NCI-H1092 treated with DMSO at 0.1 percent for 48 hours (cell line): Measurements from ENCODE around the gene SOST.

Experiments
- DNase-seq: peaks from one replicate; lab custom pipeline; 2025; lab: John Stamatoyannopoulos, UW

The SOST gene

DNA sequence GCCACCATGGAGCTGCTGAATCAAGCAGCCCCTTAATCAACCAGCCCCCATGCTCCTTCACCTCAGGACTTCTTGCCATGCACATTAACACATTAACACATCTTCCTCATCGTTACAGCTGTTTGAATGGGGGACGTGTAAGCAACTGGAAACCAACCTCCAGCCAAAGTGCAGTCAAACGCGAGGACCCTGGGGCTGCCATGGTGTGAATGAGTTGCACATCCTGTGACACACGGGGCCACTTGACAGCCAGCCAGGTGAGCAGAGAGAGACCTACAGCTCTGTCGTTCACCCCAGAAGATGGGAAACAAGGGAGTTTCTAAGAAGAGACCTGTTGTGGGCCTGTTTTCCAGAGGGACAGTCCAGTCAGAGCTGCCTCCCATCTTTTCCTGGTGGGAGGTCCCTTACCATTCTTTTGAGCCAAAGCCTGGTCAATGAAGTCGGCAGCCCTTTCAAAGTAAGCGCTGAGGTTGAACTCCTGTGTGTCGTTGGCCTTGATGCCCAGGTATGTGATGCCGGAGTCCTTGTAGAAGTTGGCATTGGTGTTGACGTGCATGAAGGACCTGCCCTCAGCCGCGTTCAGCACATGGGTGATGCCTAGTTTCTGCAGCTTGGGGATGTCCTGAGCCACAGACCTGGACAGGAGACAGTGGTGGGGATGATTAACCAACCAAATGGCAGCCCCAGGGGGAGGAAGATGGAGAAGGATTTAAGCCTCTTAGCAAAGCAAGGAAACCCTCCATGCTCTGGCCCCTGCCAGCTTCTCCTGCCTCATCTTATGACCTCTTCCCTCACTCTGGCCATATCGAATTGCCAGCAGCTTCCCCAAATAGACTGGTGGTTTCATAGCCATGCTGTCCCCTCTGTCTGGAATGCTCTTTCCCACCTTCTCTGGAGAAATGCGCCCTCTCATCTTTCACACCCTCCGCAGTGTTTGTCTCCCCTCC lies 16.0 kb upstream of the SOST start:
- no peak for DNase-seq

DNA sequence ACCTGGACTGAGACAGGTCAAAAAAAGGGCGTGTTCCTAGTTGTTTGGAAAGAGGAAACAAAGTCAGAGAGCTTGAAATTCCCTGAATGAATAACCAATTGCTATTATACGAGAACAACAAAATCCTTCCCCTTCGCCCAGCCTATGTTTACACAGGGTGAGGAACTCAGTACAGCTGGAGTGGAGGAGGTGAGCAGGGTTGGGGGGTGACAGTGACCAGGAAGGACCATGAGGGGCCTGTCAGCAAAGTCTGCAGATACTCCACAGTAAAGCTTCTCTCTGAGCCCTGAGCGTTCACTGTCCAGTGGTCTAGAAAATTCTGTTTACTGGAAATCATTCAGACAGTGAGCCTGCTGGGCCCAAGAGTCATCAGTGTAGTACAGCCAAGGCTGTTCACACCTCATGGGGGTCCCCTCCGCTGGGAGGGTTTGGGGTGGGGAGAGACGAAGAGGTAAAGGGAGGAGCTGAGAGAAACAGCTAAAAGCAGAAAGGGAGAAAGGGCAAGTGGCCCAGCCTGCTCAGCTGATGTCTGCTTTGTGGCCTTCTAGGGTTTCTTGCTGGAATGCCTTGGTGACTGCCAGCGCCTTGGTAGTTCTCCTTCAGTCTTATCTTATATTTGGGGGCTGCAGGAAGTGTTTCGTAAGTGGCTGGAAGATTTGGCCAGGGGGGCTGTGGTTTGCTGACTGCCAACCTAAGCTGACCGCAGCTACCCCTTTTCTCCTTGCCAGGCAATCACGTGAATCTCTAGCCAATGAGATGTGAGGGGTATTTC lies 14.5 kb upstream of the SOST start:
- no peak for DNase-seq

DNA sequence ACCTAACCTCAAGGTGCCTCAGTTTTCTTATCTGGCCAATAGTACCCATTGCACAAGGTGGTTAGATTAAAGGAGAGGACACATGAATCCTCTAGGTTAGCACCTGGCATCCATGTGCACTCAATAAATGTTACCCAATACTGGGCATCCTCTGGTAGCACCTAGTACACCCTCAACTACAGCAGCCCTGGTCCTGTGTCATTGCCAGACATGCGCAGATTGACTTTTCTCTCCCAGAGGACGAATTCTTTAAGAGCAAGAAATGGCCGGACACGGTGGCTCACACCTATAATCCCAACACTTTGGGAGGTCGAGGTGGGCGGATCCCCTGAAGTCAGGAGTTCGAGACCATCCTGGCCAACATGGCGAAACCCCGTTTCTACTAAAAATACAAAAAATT lies 12.9 kb upstream of the SOST start:
- no peak for DNase-seq

DNA sequence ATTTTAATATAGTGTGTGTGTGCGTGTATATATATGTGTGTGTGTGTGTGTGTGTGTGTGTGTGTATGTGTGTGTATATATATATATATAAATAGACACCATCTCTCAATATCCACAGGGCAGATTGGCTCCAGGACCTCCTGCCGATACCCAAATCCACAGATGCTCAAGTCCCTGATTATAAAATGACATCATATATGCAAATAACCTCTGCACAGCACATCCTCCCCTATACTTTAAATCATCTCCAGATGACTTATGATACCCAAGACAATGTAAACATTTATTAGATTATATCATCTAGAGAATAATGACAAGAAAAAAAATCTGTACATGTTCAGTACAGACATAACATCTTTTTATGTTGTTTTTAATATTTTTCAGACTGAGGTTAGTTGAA lies 12.4 kb upstream of the SOST start:
- no peak for DNase-seq

DNA sequence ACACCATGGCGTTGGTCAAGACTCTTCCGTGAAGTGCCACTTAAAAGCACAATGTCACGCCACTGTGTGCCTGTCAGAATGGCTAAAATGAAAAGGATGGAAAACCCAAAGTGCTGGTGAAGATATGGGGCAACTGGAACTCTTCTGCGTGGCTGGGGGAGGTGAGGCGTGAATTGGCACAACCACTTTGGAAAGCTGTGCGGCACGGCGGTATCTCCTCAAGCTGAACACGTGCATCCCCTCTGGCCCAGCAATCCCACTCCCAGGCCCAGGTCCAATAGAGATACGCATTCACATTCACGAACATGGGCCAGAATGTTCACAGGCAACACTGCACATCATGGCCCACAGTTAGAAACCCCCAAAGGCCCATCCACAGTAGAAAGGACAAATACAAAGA lies 11.3 kb upstream of the SOST start:
- no peak for DNase-seq

DNA sequence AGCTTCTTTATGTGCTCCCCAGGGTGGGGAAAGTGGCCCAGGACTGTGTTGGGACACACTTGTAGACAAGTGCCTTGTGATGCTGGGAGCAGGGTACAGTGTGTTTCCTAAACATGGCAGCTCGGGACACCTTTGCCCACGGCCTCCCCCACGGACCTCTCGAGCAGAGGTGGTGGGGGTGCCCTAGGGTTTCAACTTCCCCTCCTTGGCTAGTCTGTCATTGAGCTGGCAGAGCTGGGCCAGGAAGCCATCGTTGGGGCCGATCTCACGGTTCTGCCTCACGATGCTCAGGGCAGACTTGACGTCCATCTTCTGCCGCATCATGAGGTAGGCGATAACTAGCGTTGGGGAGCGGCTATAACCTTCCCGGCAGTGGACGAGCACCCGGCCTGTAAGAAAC lies 10.8 kb upstream of the SOST start:
- DNase-seq, result no peak

DNA sequence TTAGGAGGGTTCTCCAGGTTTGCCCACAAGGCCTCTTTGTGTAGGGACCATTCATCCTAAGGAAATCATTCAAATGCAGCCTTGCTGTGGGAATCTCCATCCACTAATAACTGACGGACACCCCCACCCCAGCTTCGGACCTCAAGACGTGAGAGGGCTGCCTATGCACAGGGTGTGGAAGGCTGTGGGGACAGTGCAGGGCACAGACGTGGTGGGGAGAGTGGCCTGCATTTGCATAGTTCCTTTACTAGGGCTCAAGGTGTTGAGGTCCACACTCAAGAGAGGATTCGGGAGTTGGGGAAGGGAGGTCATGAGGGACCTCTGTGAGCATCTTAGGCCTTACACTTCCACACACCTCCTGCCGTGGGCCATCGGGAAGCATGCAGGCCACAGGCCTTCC lies 10.4 kb upstream of the SOST start:
- no peak for DNase-seq

DNA sequence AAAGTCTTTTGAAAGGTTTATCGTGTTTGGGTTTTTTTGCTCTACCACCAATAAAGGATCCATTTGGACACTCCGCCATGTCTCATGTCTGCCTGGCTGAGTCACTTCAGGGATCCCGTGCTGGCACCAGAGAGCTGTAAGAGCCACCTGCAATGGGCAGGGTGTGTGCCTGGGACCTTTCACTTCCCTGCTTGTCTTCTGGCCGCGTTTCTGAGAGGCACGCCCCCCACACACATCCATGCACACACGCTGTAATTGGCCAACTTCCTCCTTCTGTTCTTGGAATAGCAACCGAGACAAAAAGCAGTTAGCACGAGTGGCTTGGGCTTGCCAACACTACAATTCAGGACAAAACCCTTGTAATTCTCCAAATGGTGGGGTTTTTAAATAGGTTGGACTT lies 9.8 kb upstream of the SOST start:
- no peak for DNase-seq

DNA sequence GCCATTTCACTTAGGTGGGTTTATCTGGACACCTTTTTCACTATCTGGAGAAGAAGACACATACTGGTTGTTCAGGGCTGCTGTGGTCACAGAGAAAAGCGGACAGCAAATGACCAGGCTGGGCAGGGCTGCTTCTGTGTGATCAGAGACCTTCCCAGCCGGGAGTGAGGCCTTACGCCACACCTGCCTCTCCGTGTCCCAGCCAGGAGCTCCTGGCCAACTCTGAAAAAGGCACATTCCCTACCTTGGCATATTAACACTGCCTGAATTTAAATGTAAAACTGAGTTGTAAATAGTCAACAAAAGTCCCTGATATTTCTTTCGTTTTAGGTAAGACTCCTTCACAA lies 9.1 kb upstream of the SOST start:
- no peak for DNase-seq

DNA sequence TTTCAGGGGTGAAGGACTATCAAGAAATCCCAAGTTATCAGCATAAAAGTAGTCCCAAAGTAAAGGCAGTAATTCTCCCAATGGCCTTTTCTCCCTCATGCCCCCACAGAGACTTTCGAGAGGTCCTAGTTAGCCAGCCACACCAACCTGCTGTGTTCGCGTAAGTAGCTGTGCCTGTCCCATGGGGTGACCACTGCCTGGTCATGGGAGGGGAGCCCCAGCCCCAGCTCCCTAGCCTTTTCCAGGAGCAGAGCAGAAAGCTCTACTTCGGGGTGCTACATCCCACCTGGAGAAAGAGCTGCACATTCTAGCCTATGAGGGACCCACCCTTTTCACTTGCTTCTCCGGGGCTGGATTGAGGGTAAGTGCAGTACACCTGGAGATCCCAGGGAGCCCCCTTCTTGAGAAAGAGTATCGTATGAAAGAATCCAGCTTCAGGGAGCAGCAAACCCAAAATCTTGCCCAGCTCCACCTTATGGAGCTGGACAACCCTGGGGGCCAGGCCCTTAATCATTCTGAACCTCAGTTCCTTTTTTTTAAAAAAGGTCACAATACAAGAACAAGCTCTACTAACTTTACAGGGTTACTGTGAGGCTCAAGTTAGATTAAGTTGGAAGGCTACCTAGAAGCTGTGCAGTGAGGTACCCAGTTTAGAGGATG lies 8.6 kb upstream of the SOST start:
- no peak for DNase-seq

DNA sequence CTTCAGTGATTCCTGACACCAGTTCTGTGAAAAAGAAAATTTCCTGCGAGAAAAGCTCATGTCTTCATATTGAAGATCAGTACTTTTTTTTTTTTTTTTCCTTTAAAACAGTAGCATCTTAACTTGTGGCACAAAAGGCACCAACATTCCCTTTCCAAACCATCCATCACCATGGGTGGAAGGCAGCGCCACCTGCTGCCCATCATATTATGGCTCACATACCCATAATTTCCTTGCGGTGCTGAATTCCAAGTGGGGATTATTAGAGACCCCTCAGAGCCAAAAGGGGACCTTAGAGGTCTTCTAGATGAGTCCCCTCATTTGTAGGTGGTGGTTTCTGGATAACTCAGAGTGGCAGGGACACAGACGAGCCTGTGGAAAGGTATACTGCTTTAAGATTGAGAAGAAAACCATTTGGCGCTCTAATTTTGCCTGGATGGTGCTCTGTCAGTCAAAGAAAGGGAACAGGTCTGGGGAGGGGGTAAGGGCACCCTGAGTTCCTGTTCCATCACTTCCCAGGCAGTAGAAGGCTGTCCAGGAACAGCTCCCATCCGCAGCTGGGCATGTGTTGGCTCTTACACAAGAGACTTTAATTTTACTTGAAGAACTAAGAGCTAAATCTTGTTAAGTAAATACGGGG lies 7.9 kb upstream of the SOST start:
- peak; percentile 17 for DNase-seq

DNA sequence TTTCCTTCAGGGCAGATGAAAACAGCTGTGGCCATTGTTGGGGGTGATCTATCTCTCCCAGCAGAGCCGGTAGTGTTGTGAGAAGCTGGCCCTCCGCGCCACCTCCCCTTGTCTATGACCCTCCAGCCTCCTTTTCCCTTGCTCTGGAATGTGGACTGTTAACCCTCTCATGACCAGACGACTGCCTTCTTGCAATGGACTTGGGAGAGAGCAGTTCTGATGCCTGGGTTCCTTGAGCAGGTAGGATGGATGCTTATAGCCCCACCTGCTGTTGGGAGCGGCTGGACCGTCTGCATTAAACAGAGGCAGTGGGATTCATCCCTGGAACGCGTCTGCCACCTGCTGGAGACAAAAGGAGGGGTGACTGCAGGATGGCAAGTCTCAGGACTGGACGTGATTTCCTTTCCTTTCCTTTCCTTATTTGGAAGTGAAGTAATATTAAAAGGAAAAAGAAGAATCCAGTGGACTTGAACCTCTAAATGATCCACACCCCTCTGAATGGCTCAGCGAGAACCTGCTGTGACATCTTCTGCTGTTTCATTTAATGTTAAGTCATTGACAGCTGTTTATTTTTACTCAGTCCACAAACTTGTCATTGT lies 1.8 kb upstream of the SOST start:
- peak; percentile 84 for DNase-seq

DNA sequence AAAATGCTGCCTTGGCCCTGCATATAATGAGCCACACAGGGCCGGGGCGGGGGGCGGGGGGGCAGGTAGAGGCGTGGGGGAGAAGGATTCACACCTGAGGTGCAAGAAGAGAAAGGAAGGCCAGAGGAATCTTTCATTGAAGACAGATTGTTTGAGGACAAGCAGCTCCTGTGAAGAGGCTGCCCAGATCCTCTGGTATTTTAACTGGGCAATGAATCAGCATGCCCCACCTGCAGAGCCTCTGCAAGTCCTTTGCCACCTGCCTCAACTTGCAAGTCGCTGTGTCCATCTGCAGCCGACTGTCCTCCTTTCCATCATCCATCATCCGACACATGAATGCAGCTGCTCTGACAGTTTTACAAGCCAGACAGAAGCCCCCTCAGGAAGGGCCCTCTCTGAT lies 1.2 kb upstream of the SOST start:
- no peak for DNase-seq

DNA sequence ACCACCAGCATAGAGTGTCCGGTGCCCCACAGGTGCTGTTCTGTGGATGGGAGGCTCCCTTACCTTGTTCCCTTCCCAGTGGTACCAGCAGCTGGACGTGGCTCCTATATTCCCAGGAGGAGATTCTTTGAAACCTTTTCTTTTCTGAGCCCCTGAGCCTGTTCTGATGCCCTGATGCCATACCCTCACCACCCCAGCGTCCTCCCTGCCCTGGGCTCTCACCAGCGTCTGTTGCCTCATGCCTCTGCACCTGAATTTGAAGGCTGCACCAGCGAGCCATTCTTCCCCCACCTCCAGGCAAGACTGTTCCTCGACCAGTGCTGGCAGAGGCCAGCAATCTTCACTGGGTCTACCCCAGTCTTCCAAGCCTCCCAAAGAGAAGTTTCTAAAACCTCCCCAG lies 505 bp downstream of the SOST start:
- DNase-seq, result no peak

DNA sequence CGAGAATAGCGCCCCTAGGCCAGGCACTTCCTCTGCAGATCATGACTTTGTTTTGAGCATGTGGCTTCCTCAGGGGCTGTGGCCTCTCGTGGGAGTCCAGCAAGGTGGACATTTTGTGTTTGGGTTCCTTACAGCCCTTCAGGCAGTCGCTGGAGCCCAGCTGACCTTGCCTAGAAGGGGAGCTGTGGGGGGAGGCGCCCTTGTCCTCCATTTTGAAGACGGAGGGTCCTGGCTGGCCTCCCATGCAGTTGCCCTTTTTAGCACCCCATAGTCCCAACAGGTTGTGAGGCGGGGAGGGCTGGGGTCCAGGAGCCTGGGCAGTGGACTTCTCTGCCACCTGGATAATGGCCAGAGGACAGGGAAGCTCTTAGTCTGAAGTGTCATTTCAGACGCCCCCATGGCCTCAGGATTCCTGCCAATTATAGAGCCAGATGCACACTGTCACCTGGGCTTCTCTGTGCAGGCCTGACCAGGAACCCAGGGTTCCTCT lies 1.4 kb downstream of the SOST start:
- DNase-seq, result no peak

DNA sequence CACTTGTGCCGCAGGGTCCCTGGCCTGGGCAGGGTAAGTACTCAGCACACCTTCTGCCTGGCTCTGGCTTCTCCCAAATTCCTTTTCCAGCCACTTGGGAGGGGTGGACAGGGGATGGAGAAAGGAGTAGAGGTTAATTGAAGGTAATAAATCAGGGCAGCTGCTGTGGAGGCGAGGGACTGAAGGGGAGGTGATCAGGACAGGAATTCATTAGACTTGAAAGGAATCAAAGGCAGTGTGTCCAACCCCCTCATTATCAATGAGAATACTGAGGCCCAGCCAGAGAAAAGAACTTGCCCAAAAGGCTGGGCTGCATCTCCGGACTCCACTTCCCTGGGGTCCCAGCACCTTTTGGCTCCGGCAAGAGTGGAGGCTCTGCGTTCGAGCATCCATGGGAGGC lies 2.4 kb downstream of the SOST start:
- no peak for DNase-seq

DNA sequence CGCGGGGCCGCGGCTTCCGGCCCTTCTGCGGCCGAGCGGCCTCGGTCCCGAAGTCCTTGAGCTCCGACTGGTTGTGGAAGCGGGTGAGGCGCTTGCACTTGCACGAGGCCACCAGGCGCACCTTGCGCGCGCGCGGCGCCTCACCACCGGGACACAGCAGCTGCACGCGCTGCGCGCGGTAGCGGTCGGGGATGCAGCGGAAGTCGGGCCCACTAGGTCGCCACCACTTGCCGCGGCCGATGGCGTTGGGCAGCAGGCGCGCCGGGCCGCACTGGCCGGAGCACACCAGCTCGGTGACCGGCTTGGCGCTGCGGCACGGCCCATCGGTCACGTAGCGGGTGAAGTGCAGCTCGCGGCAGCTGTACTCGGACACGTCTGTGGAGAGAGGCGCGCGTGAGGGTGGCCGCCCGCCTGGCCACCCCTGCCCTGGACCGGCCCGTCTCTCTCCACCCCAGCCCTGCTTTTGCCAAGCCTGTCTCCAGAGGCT lies 3.2 kb downstream of the SOST start:
- no peak for DNase-seq

DNA sequence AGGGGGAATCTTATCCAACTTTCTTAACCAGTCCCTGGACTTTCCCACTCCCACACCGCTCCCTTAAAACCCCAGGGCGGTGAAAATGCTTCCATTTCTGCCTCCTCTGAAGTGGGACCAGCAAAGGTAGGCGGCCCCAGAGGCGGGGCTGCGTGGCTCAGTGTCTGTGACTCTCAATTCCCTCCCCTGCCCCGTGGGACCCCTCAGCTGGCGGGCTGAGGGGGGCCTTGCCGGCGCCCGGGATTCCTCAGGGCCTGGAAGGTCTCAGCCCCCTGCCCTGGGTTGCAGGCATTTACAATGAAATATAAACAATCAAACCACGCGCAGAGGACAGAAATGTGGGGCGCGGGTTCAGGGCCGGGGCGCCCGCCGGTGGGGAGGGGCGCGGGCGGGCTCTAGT lies 3.6 kb downstream of the SOST start:
- DNase-seq, result no peak

DNA sequence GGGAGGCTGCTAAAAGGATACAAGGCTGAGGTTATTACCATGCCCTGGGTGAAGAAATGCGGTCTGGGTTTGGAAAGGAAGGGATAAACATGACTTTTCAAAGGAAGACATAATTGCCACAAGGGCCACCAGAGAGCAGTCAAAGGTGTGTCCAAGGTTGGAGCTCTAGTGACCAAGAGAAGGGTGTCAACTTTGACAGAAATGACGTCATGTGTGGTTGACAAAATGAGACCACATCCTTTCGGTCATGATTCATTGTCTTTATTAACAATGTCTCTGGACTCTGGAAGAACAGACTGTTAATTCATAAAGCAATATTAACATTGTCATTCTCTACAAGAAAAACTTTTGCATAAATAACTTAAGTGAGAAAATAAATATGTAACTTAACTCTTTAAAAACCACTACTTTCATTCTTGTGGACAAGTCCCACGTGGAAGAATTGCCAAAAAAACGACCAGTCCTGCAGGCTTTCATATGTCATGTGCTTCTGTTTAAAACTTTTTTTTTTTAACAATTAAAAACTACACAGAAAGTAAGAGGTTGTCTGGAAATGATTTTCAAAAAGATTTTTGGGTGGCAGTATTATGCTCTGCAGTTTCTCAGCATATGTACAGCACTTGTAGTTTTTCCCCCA lies 5.0 kb downstream of the SOST start:
- no peak for DNase-seq

DNA sequence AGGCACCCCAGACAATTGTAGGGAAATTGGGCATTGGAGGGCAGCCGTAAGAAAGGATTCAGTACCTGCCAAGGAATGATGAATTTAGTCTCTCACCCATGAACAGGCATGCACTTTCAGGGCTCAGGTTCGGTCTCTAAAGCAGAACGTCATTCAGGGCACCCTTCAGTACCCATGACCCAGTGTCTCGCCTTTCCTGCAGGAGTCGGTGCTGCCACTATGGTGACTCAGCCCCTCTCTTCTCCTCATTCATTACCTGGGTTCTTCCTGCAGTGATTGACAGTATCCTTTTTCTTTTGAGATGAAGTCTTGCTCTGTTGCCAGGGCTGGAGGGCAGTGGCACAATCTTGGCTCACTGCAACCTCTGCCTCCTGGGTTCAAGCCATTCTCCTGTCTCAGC lies 8.4 kb downstream of the SOST start:
- no peak for DNase-seq

DNA sequence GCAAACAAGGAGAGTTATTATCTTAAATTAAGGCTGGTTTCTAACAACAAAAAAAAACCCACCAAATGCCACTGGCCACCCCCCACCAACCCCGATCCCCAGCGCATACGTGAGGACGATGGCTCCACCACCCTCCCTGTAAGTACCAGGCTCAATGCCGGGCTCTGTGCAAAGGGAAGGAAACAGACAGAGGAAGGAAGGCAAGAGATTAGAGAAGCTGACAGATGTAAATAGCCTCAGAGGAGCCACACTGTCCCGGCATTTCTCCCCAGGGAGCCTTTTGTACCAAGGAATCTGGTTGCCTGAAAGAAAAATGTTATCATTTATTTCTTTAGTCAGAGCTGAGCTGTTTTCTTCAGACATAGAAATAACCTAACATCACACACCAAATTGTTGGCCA lies 13.1 kb downstream of the SOST start:
- no peak for DNase-seq
